Activated CD4-positive, alpha-beta memory T cell treated with anti-CD3 and anti-CD28 coated beads for 36 hours (primary cell): ENCODE data around the gene CSAD. TPM values are rescaled to one million over a fixed set of nuclear protein-coding genes. Genes with fewer than 3 reads are reported as not detected.

ENCODE experiments used
- CTCF ChIA-PET: fragments of 350-600 bp; sonication (Branson Sonifier 250); formaldehyde crosslinking; loops from one replicate; lab custom pipeline; 2021; ENCODE audit warnings: antibody characterized with exemption, inconsistent platforms; lab: Charles Lee
- POLR2A ChIA-PET: fragments of 350-600 bp; sonication (Branson Sonifier 250); formaldehyde crosslinking; loops from one replicate; lab custom pipeline; 2021; ENCODE audit warnings: antibody characterized with exemption; lab: Charles Lee
- DNase-seq: peaks from one replicate; pipeline ENCODE4 v3.0.0-alpha.2; 2020
- H3K27ac Mint-ChIP-seq: one replicate; pipeline ENCODE4 v1.8.0; 2021; ENCODE audit warnings: mixed read lengths
- H3K27me3 Mint-ChIP-seq: one replicate; pipeline ENCODE4 v1.8.0; 2021; ENCODE audit warnings: mixed read lengths
- H3K36me3 Mint-ChIP-seq: one replicate; pipeline ENCODE4 v1.8.0; 2021; ENCODE audit warnings: mixed read lengths
- H3K4me1 Mint-ChIP-seq: one replicate; pipeline ENCODE4 v1.8.0; 2021; ENCODE audit warnings: low read depth, mixed read lengths
- H3K4me3 Mint-ChIP-seq: one replicate; pipeline ENCODE4 v1.8.0; 2021; ENCODE audit warnings: mild to moderate bottlenecking, mixed read lengths
- H3K9me3 Mint-ChIP-seq: one replicate; pipeline ENCODE4 v1.8.0; 2021; ENCODE audit warnings: mixed read lengths
- intact Hi-C: fragments of 100-400 bp; cut with micrococcal nuclease; formaldehyde crosslinking; loops from one replicate; pipeline ENCODE4 v1.15.1; 2023
- total RNA-seq, 2 experiments: library from RNA; stranded (reverse); gene quantifications; one replicate each; pipeline ENCODE4 v1.2.3, GENCODE V29; 2021

CSAD gene
- total RNA-seq, 2 experiments from 2014 or later, result 21.4 to 23.7 TPM

- Mint-ChIP-seq H3K27me3 (no peaks in the 10 kb centered on the region), H3K9me3 (no peaks in the 10 kb centered on the region), H3K4me3 (peak overlapping the region; percentile 74), H3K4me1 (peaks cover 65% of the 10 kb centered on the region), H3K36me3 (peaks cover 22% of the 10 kb centered on the region), H3K27ac (peak overlapping the region; percentile 89)
- POLR2A ChIA-PET, result interaction anchor here (0.9 to 4.5 kb wide), 5 partner anchors 10 to 50 kb away, joined by 3 to 33 read pairs (median 4); partner anchors contain the start of genes ESPL1 and ITGB7
- intact Hi-C loops, result no loop called here
- DNase-seq, result no peak
- CTCF ChIA-PET, result interaction anchor here (1.0 to 13.0 kb wide), 10 partner anchors 10 to 152 kb away, joined by 3 to 164 read pairs (median 6); partner anchors contain the start of genes AAAS, ESPL1 and ITGB7
These were observed 37.2 kb upstream of the CSAD start for GRCh38 chr12:53217931-53218307.

- peak overlapping the region; percentile 74 for H3K4me3 Mint-ChIP-seq
- ChIA-PET CTCF (interaction anchor here (1.0 to 13.0 kb wide), 13 partner anchors 9 to 151 kb away, joined by 3 to 172 read pairs (median 8); partner anchors contain the start of genes AAAS, ESPL1 and ITGB7), POLR2A (interaction anchor here (0.9 to 4.5 kb wide), 7 partner anchors 9 to 82 kb away, joined by 3 to 33 read pairs (median 4); partner anchors contain the start of genes CSAD, ESPL1, ITGB7 and MYG1)
- H3K9me3 Mint-ChIP-seq, result no peaks in the 10 kb centered on the region
- H3K4me1 Mint-ChIP-seq, result peaks cover 61% of the 10 kb centered on the region
- no peaks in the 10 kb centered on the region for H3K27me3 Mint-ChIP-seq
- peak; percentile 76 for DNase-seq
- peak overlapping the region; percentile 89 for H3K27ac Mint-ChIP-seq
- peaks cover 26% of the 10 kb centered on the region for H3K36me3 Mint-ChIP-seq
- intact Hi-C loops, result no loop called here
These were observed 36.6 kb upstream of the CSAD start for GRCh38 chr12:53217051-53217930.

GRCh38 chr12:53215497-53215896, 34.8 kb upstream of the CSAD start:
- no peak for DNase-seq
- H3K27ac Mint-ChIP-seq, result peak overlapping the region; percentile 89

GRCh38 chr12:53214687-53215455, 34.1 kb upstream of the CSAD start:
- peaks cover 60% of the 10 kb centered on the region for H3K4me1 Mint-ChIP-seq
- intact Hi-C loops, result no loop called here
- no peaks in the 10 kb centered on the region for H3K27me3 Mint-ChIP-seq
- CTCF ChIA-PET, result interaction anchor here (1.1 to 13.0 kb wide), 18 partner anchors 9 to 130 kb away, joined by 4 to 172 read pairs (median 29); partner anchors contain the start of genes AAAS, ESPL1, MYG1 and PFDN5
- DNase-seq, result no peak
- no peaks in the 10 kb centered on the region for H3K9me3 Mint-ChIP-seq
- H3K27ac Mint-ChIP-seq, result peak overlapping the region; percentile 89
- POLR2A ChIA-PET, result interaction anchor here (1.0 to 1.3 kb wide), 4 partner anchors 8 to 130 kb away, joined by 3 to 5 read pairs (median 4); no protein-coding TSS in a partner anchor
- peaks cover 34% of the 10 kb centered on the region for H3K36me3 Mint-ChIP-seq
- H3K4me3 Mint-ChIP-seq, result no peak overlapping the region

More at GRCh38 chr12:53215497-53215896, 34.8 kb upstream of the CSAD start:
- CTCF ChIA-PET, result interaction anchor here (4.1 to 13.0 kb wide), 8 partner anchors 19 to 129 kb away, joined by 38 to 172 read pairs (median 86); partner anchors contain the start of genes AAAS, ESPL1, MYG1 and PFDN5
- H3K27me3 Mint-ChIP-seq, result no peaks in the 10 kb centered on the region
- POLR2A ChIA-PET, result interaction anchor here (1.1 to 1.3 kb wide), 2 partner anchors 9 to 16 kb away, joined by 4 to 5 read pairs; no protein-coding TSS in a partner anchor
- intact Hi-C loops, result no loop called here
- H3K36me3 Mint-ChIP-seq, result peaks cover 34% of the 10 kb centered on the region
- no peaks in the 10 kb centered on the region for H3K9me3 Mint-ChIP-seq
- no peak overlapping the region for H3K4me3 Mint-ChIP-seq
- peaks cover 57% of the 10 kb centered on the region for H3K4me1 Mint-ChIP-seq

GRCh38 chr12:53214221-53214620, 33.5 kb upstream of the CSAD start:
- no peak overlapping the region for H3K4me3 Mint-ChIP-seq
- intact Hi-C loops, result no loop called here
- no peak overlapping the region for H3K27ac Mint-ChIP-seq
- peaks cover 58% of the 10 kb centered on the region for H3K4me1 Mint-ChIP-seq
- ChIA-PET POLR2A (interaction anchor here (0.7 to 1.2 kb wide), 7 partner anchors 33 to 148 kb away, joined by 3 to 5 read pairs (median 3); partner anchors contain the start of gene AAAS), CTCF (interaction anchor here (0.8 to 13.0 kb wide), 31 partner anchors 8 to 130 kb away, joined by 3 to 172 read pairs (median 7); partner anchors contain the start of genes AAAS, CSAD, ESPL1 and MYG1)
- no peaks in the 10 kb centered on the region for H3K27me3 Mint-ChIP-seq
- H3K9me3 Mint-ChIP-seq, result no peaks in the 10 kb centered on the region
- DNase-seq, result no peak
- H3K36me3 Mint-ChIP-seq, result peaks cover 31% of the 10 kb centered on the region

- intact Hi-C loops, result loop anchor here (1.0 kb wide), 4 partner anchors 38 to 131 kb away; partner anchors contain the start of gene AAAS
- no peaks in the 10 kb centered on the region for H3K27me3 Mint-ChIP-seq
- CTCF ChIA-PET, result interaction anchor here (0.6 to 13.0 kb wide), 40 partner anchors 9 to 131 kb away, joined by 3 to 172 read pairs (median 6); partner anchors contain the start of genes AAAS, CSAD, ESPL1 and MYG1
- H3K36me3 Mint-ChIP-seq, result peaks cover 31% of the 10 kb centered on the region
- H3K4me3 Mint-ChIP-seq, result no peak overlapping the region
- no peaks in the 10 kb centered on the region for H3K9me3 Mint-ChIP-seq
- no peak overlapping the region for H3K27ac Mint-ChIP-seq
- POLR2A ChIA-PET, result interaction anchor here (0.6 to 1.2 kb wide), 6 partner anchors 32 to 108 kb away, joined by 3 to 5 read pairs (median 4); partner anchors contain the start of genes AAAS, ESPL1 and PFDN5
- DNase-seq, result peak; percentile 89
- H3K4me1 Mint-ChIP-seq, result peaks cover 61% of the 10 kb centered on the region
These were observed 32.6 kb upstream of the CSAD start for GRCh38 chr12:53213348-53213747.

- H3K4me3 Mint-ChIP-seq, result no peak overlapping the region
- ChIA-PET CTCF (interaction anchor here (1.0 to 13.0 kb wide), 20 partner anchors 8 to 140 kb away, joined by 3 to 172 read pairs (median 19); partner anchors contain the start of genes AAAS, CSAD, ESPL1 and MYG1), POLR2A (interaction anchor here (0.9 to 1.2 kb wide), 2 partner anchors 39 to 83 kb away, joined by 4 to 5 read pairs; partner anchors contain the start of gene PFDN5)
- H3K4me1 Mint-ChIP-seq, result peaks cover 61% of the 10 kb centered on the region
- H3K27ac Mint-ChIP-seq, result no peak overlapping the region
- H3K36me3 Mint-ChIP-seq, result peaks cover 31% of the 10 kb centered on the region
- no peak for DNase-seq
- no peaks in the 10 kb centered on the region for H3K9me3 Mint-ChIP-seq
- intact Hi-C loops, result loop anchor here (1.0 kb wide), 4 partner anchors 38 to 131 kb away; partner anchors contain the start of gene AAAS
- no peaks in the 10 kb centered on the region for H3K27me3 Mint-ChIP-seq
These were observed 32.2 kb upstream of the CSAD start for GRCh38 chr12:53212931-53213330.

- peaks cover 59% of the 10 kb centered on the region for H3K4me1 Mint-ChIP-seq
These were observed 31.0 kb upstream of the CSAD start for GRCh38 chr12:53211476-53212381.

GRCh38 chr12:53210843-53211242, 30.1 kb upstream of the CSAD start:
- H3K9me3 Mint-ChIP-seq, result no peaks in the 10 kb centered on the region
- H3K27ac Mint-ChIP-seq, result no peak overlapping the region
- ChIA-PET POLR2A (interaction anchor here (5.1 kb wide), 1 partner anchor 9 kb away, joined by 33 read pairs; no protein-coding TSS in a partner anchor), CTCF (interaction anchor here (1.0 to 13.0 kb wide), 12 partner anchors 10 to 134 kb away, joined by 4 to 164 read pairs (median 38); partner anchors contain the start of genes AAAS and ESPL1)
- peaks cover 31% of the 10 kb centered on the region for H3K36me3 Mint-ChIP-seq
- intact Hi-C loops, result no loop called here
- DNase-seq, result no peak
- H3K4me3 Mint-ChIP-seq, result no peak overlapping the region
- peaks cover 59% of the 10 kb centered on the region for H3K4me1 Mint-ChIP-seq
- no peaks in the 10 kb centered on the region for H3K27me3 Mint-ChIP-seq

More at GRCh38 chr12:53211476-53212381, 31.0 kb upstream of the CSAD start:
- no peaks in the 10 kb centered on the region for H3K27me3 Mint-ChIP-seq
- H3K4me3 Mint-ChIP-seq, result no peak overlapping the region
- ChIA-PET POLR2A (interaction anchor here (0.6 to 1.1 kb wide), 2 partner anchors 10 to 40 kb away, joined by 3 to 4 read pairs; a partner anchor contains a TSS), CTCF (interaction anchor here (0.5 to 13.0 kb wide), 21 partner anchors 9 to 141 kb away, joined by 3 to 172 read pairs (median 7); partner anchors contain the start of genes AAAS, CSAD, ESPL1 and MYG1)
- no peak for DNase-seq
- peak overlapping the region; percentile 24 for H3K27ac Mint-ChIP-seq
- intact Hi-C loops, result no loop called here
- H3K9me3 Mint-ChIP-seq, result no peaks in the 10 kb centered on the region
- peaks cover 31% of the 10 kb centered on the region for H3K36me3 Mint-ChIP-seq
